H1 (cell line): ENCODE results near the gene ELL2. TPM values are rescaled to one million over a fixed set of nuclear protein-coding genes. Genes with fewer than 3 reads are reported as not detected.
A peak's percentile ranks its signal among the peaks of the same experiment; 100 is the strongest.

Source experiments
- CTCF ChIA-PET: fragments of 300-600 bp; sonication (Branson Sonifier 250); formaldehyde crosslinking; loops from one replicate; lab custom pipeline; 2021; ENCODE audit not compliant: partially characterized antibody; lab: Charles Lee
- POLR2A ChIA-PET: fragments of 300-600 bp; sonication (Branson Sonifier 250); formaldehyde crosslinking; loops from one replicate; lab custom pipeline; 2021; ENCODE audit warnings: inconsistent platforms; ENCODE audit not compliant: partially characterized antibody; lab: Charles Lee
- DNase-seq, 2 experiments: peaks; one replicate each; pipeline versions ENCODE4 v3.0.0 to v3.0.0-alpha.2; 2010 to 2022; ENCODE audit warnings: low spot score in 2 of 2, low read depth in 1 of 2, mixed read lengths in 1 of 2
- FAIRE-seq: peaks from 2 replicates; lab custom pipeline; 2011; peaks lifted over from hg19 to GRCh38; lab: Jason Lieb, UNC
- H2AFZ ChIP-seq: 2 replicates; pipeline ENCODE4 v1.8.1; 2012; ENCODE audit warnings: low read length, inconsistent platforms
- H2AK5ac ChIP-seq: 2 replicates; pipeline ENCODE4 v1.6.1; 2013; ENCODE audit warnings: low read depth, low read length
- H2BK120ac ChIP-seq: replicated peaks from 2 replicates; pipeline ENCODE3; 2013; ENCODE audit warnings: low read depth, low read length, inconsistent platforms
- H2BK12ac ChIP-seq: 2 replicates; pipeline ENCODE4 v1.6.1; 2013; ENCODE audit warnings: low read depth, low read length
- H2BK15ac ChIP-seq: 2 replicates; pipeline ENCODE4 v1.6.1; 2013; ENCODE audit warnings: low read length
- H2BK20ac ChIP-seq: 2 replicates; pipeline ENCODE4 v1.6.1; 2013; ENCODE audit warnings: low read length
- H2BK5ac ChIP-seq: 2 replicates; pipeline ENCODE4 v1.6.1; 2013; ENCODE audit warnings: low read depth, low read length
- H3K14ac ChIP-seq: 2 replicates; pipeline ENCODE4 v1.6.1; 2013; ENCODE audit warnings: inconsistent platforms; ENCODE audit not compliant: insufficient read length
- H3K18ac ChIP-seq: 2 replicates; pipeline ENCODE4 v1.6.1; 2013; ENCODE audit warnings: low read length; ENCODE audit errors: extremely low read depth
- H3K23ac ChIP-seq: 2 replicates; pipeline ENCODE4 v1.6.1; 2013; ENCODE audit warnings: inconsistent platforms; ENCODE audit not compliant: insufficient read length
- H3K23me2 ChIP-seq: 2 replicates; pipeline ENCODE4 v1.6.1; 2013; ENCODE audit warnings: low read depth, low read length
- H3K27ac ChIP-seq: 2 replicates; pipeline ENCODE4 v1.6.1; 2011; ENCODE audit warnings: low read depth, low read length, inconsistent platforms
- H3K27me3 ChIP-seq, 4 experiments: replicated peaks in 1 of 4; 1 replicate in 1 of 4; 2 replicates in 3 of 4; pipeline versions ENCODE4 v1.6.1 to v1.8.1; 2011 to 2013; ENCODE audit warnings: low read length in 3 of 4, mild to moderate bottlenecking in 3 of 4, inconsistent platforms in 2 of 4, mixed read lengths in 2 of 4, moderate library complexity in 1 of 4; ENCODE audit not compliant: control insufficient read depth in 3 of 4, insufficient read depth in 3 of 4; ENCODE audit errors: extremely low read depth in 1 of 4
- H3K36me3 ChIP-seq, 4 experiments: 2 replicates each; pipeline versions ENCODE4 v1.6.1 to v1.8.1; 2011 to 2013; ENCODE audit warnings: mild to moderate bottlenecking in 4 of 4, low read length in 3 of 4, moderate library complexity in 2 of 4, control low read depth in 1 of 4, inconsistent platforms in 1 of 4; ENCODE audit not compliant: insufficient read depth in 4 of 4, control insufficient read depth in 2 of 4
- H3K4ac ChIP-seq: replicated peaks from 2 replicates; pipeline ENCODE3; 2013; ENCODE audit warnings: low read length, low read depth, mixed read lengths, inconsistent platforms; ENCODE audit not compliant: insufficient read length
- H3K4me1 ChIP-seq, 4 experiments: replicated peaks in 1 of 4; 1 replicate in 1 of 4; 2 replicates in 3 of 4; pipeline versions ENCODE4 v1.6.1 to v1.8.1; 2011 to 2013; ENCODE audit warnings: low read length in 3 of 4, inconsistent platforms in 2 of 4, mixed read lengths in 1 of 4; ENCODE audit not compliant: insufficient read depth in 4 of 4, control insufficient read depth in 3 of 4
- H3K4me2 ChIP-seq, 2 experiments: 2 replicates each; pipeline versions ENCODE4 v1.6.1 to v1.8.1; 2011 to 2013; ENCODE audit warnings: low read depth in 2 of 2, low read length in 2 of 2, control low read depth in 1 of 2, inconsistent platforms in 1 of 2, mild to moderate bottlenecking in 1 of 2; ENCODE audit not compliant: insufficient read depth in 1 of 2
- H3K4me3 ChIP-seq, 4 experiments: fragments of 200-600, 300-600 bp in 1 of 4; sonication (generic), shearing (Covaris generic), sonication (Bioruptor Twin) in 1 of 4; 2 replicates each; pipeline versions ENCODE4 v1.5.1 to v1.8.1; 2011 to 2016; ENCODE audit warnings: low read length in 4 of 4, low read depth in 3 of 4, control low read depth in 2 of 4, inconsistent platforms in 2 of 4, mild to moderate bottlenecking in 2 of 4, mixed read lengths in 1 of 4, moderate library complexity in 1 of 4; ENCODE audit not compliant: insufficient read depth in 2 of 4; ENCODE audit errors: extremely low read depth in 1 of 4
- H3K56ac ChIP-seq: replicated peaks from 2 replicates; pipeline ENCODE3; 2013; ENCODE audit warnings: low read depth, mild to moderate bottlenecking, mixed read lengths, low read length, inconsistent platforms; ENCODE audit not compliant: insufficient read length
- H3K79me1 ChIP-seq: 2 replicates; pipeline ENCODE4 v1.6.1; 2013; ENCODE audit warnings: low read depth, low read length, control low read depth
- H3K79me2 ChIP-seq, 2 experiments: 2 replicates each; pipeline versions ENCODE4 v1.6.1 to v1.8.1; 2012 to 2013; ENCODE audit warnings: low read length in 2 of 2, mild to moderate bottlenecking in 2 of 2, inconsistent platforms in 1 of 2; ENCODE audit not compliant: insufficient read depth in 2 of 2, control insufficient read depth in 1 of 2
- H3K9ac ChIP-seq, 4 experiments: replicated peaks in 1 of 4; 1 replicate in 1 of 4; 2 replicates in 3 of 4; pipeline versions ENCODE4 v1.6.1 to v1.8.1; 2011 to 2013; ENCODE audit warnings: low read depth in 3 of 4, low read length in 3 of 4, control low read depth in 2 of 4, mild to moderate bottlenecking in 2 of 4, moderate library complexity in 2 of 4, inconsistent platforms in 1 of 4; ENCODE audit errors: extremely low read depth in 1 of 4
- H3K9me3 ChIP-seq, 2 experiments: 2 replicates each; pipeline versions ENCODE4 v1.6.1 to v1.8.1; 2012 to 2013; ENCODE audit warnings: mild to moderate bottlenecking in 2 of 2, moderate library complexity in 2 of 2, control low read depth in 1 of 2, inconsistent platforms in 1 of 2, low read depth in 1 of 2, low read length in 1 of 2, mixed read lengths in 1 of 2; ENCODE audit not compliant: insufficient read depth in 2 of 2
- H4K20me1 ChIP-seq, 2 experiments: replicated peaks in 1 of 2; 2 replicates each; pipeline versions ENCODE3 to v1.8.1; 2011 to 2013; ENCODE audit warnings: inconsistent platforms in 2 of 2, low read length in 2 of 2, mild to moderate bottlenecking in 1 of 2; ENCODE audit not compliant: insufficient read depth in 2 of 2, control insufficient read depth in 1 of 2
- H4K5ac ChIP-seq: 2 replicates; pipeline ENCODE4 v1.6.1; 2013; ENCODE audit warnings: low read length, low read depth, mixed read lengths, inconsistent platforms; ENCODE audit not compliant: insufficient read length
- H4K8ac ChIP-seq: 2 replicates; pipeline ENCODE4 v1.8.0; 2013; ENCODE audit warnings: mild to moderate bottlenecking, moderate library complexity, low read length, inconsistent platforms; ENCODE audit not compliant: insufficient read depth; ENCODE audit errors: extremely low read depth
- H4K91ac ChIP-seq: replicated peaks from 2 replicates; pipeline ENCODE3; 2013; ENCODE audit warnings: low read length, mixed read lengths, inconsistent platforms; ENCODE audit not compliant: insufficient read length
- CHD2 ChIP-seq: IDR thresholded peaks from 2 replicates; pipeline ENCODE4 v1.6.1; 2012; ENCODE audit warnings: low read length, improper control_type of control experiment
- CTCF ChIP-seq, 3 experiments: IDR thresholded peaks; 1 replicate in 2 of 3; 2 replicates in 1 of 3; pipeline versions ENCODE4 v1.5.1 to v1.6.1; 2011; ENCODE audit warnings: low read length in 3 of 3, mild to moderate bottlenecking in 3 of 3, inconsistent platforms in 2 of 3, low read depth in 1 of 3, moderate library complexity in 1 of 3; ENCODE audit not compliant: insufficient read depth in 1 of 3; ENCODE audit errors: control extremely low read depth in 1 of 3
- SIN3A ChIP-seq, 2 experiments: IDR thresholded peaks in 1 of 2; conservative IDR thresholded peaks in 1 of 2; 2 replicates each; pipeline ENCODE4 v1.6.1; 2011 to 2012; ENCODE audit warnings: low read length in 2 of 2, improper control_type of control experiment in 1 of 2, low read depth in 1 of 2, mild to moderate bottlenecking in 1 of 2
- TAF7 ChIP-seq: optimal IDR thresholded peaks from 2 replicates; pipeline ENCODE3; 2011; ENCODE audit warnings: low read depth, mild to moderate bottlenecking, inconsistent platforms, low read length, moderate library complexity, borderline replicate concordance
- WGBS, 2 experiments: shearing (Covaris generic) in 1 of 2; methylation state at CpG; one replicate each; pipeline versions ENCODE4 v1.1.6 to v1.1.7; 2013 to 2015; ENCODE audit warnings: low lambda C conversion rate in 2 of 2, mixed read lengths in 2 of 2, inconsistent platforms in 1 of 2, low coverage in 1 of 2, missing lambda C conversion rate in 1 of 2; ENCODE audit not compliant: insufficient replicate concordance in 2 of 2, insufficient coverage in 1 of 2, insufficient read length in 1 of 2; ENCODE audit errors: extremely low coverage in 1 of 2, missing lambda C conversion rate in 1 of 2; 5-methylcytosine and 5-hydroxymethylcytosine counted together
- polyA plus RNA-seq, 7 experiments: library from polyadenylated mRNA; depleted of rRNA in 3 of 7; stranded (reverse) in 5 of 7; unstranded in 2 of 7; fragments of >200 nt in 5 of 7; fragments of 200-250 nt in 2 of 7; gene quantifications; 1 replicate in 5 of 7; 2 replicates in 1 of 7; 4 replicates in 1 of 7; pipeline versions ENCODE4 v1.2.1 to v1.2.3, GENCODE V29; 2011 to 2013; ENCODE audit warnings: missing spikeins in 2 of 7, mixed read lengths in 2 of 7
- total RNA-seq: library from RNA; stranded (reverse); fragmentation: NEBNext Ultra II Directional; extraction: Animal tissue kit (Norgen Biotek cat#: 25700); gene quantifications from 2 replicates; pipeline ENCODE4 v1.2.1, GENCODE V29; 2021

Gene ELL2
- total and polyA plus RNA-seq, 2 of the 8 experiments (the other 6 are each of a cell fraction or from before 2014, with no cell fraction given) = 6.3 to 29.4 TPM

GRCh38 chr5:95983509-95983908 is 21.9 kb upstream of the ELL2 start:
- TF ChIP-seq CHD2 (no peak), TAF7 (no peak), CTCF (IDR thresholded peaks at IDR 0.05; ENCODE audit: control extremely low read depth in 1 of 3, insufficient read depth in 1 of 3, low read depth in 1 of 3, low read length in 3 of 3) (no peak), SIN3A (conservative IDR thresholded peaks at IDR 0.05 in 1 of 2, IDR thresholded peaks at IDR 0.05 in 1 of 2; ENCODE audit: low read depth in 1 of 2, low read length in 2 of 2) (no peak)
- H3K9ac ChIP-seq = no peak overlapping the region
- H3K4me2 ChIP-seq = no peak overlapping the region
- FAIRE-seq (peak; percentile 45), DNase-seq (no peak)
- no peak overlapping the region for H4K91ac ChIP-seq
- H3K14ac ChIP-seq = no peak overlapping the region
- no peaks in the 10 kb centered on the region for H3K4me1 ChIP-seq
- no peak overlapping the region for H4K5ac ChIP-seq
- H3K27ac ChIP-seq = no peak overlapping the region
- no peaks in the 10 kb centered on the region for H3K36me3 ChIP-seq
- H4K20me1 ChIP-seq = no peaks in the 10 kb centered on the region
- H2BK120ac ChIP-seq = no peak overlapping the region
- CTCF ChIA-PET = interaction anchor here (0.9 kb wide), 1 partner anchor 354 kb away, joined by 3 read pairs; no protein-coding TSS in a partner anchor
- no peak overlapping the region for H2AFZ ChIP-seq
- no peaks in the 10 kb centered on the region for H3K79me1 ChIP-seq
- H4K8ac ChIP-seq = no peak overlapping the region
- no peak overlapping the region for H2BK15ac ChIP-seq
- no peak overlapping the region for H2BK5ac ChIP-seq
- no peak overlapping the region for H2BK12ac ChIP-seq
- no peak overlapping the region for H3K56ac ChIP-seq
- H3K27me3 ChIP-seq = no peaks in the 10 kb centered on the region
- H3K18ac ChIP-seq = no peak overlapping the region
- no peaks in the 10 kb centered on the region for H3K9me3 ChIP-seq
- H3K23me2 ChIP-seq = no peaks in the 10 kb centered on the region
- 90% methylated on average over 2 of the region's 2 CpGs; no CpG with 5 or more reads in 1 of the 2 experiments for WGBS, 2 experiments
- H3K4ac ChIP-seq = no peak overlapping the region
- POLR2A ChIA-PET = interaction anchor here (0.6 kb wide), 1 partner anchor 21 kb away, joined by 3 read pairs; no protein-coding TSS in a partner anchor
- H3K4me3 ChIP-seq = no peak overlapping the region
- no peak overlapping the region for H2AK5ac ChIP-seq
- H3K23ac ChIP-seq = no peak overlapping the region
- H3K79me2 ChIP-seq = no peaks in the 10 kb centered on the region
- H2BK20ac ChIP-seq = no peak overlapping the region
